Trophoblast cell (in vitro differentiated cells and primary cell): ENCODE measurements around the gene COL23A1.

ENCODE experiments used
- DNase-seq, 2 donors: peaks; one replicate each; pipeline ENCODE4 v3.0.0-alpha.2; 2016
- H2AFZ ChIP-seq: 2 replicates; pipeline ENCODE4 v1.6.1; 2013; ENCODE audit warnings: low read length, moderate library complexity, mild to moderate bottlenecking; ENCODE audit not compliant: insufficient read depth, poor library complexity
- H2AK5ac ChIP-seq: 2 replicates; pipeline ENCODE4 v1.6.1; 2013; ENCODE audit warnings: mild to moderate bottlenecking, low read length
- H2BK120ac ChIP-seq: 2 replicates; pipeline ENCODE4 v1.6.1; 2013; ENCODE audit warnings: low read length, mild to moderate bottlenecking, moderate library complexity; ENCODE audit not compliant: insufficient read depth, poor library complexity
- H2BK12ac ChIP-seq: 2 replicates; pipeline ENCODE4 v1.6.1; 2013; ENCODE audit warnings: mild to moderate bottlenecking, low read length, moderate library complexity
- H2BK5ac ChIP-seq: 2 replicates; pipeline ENCODE4 v1.6.1; 2013; ENCODE audit warnings: low read length, low read depth, moderate library complexity, mild to moderate bottlenecking; ENCODE audit not compliant: poor library complexity
- H3K14ac ChIP-seq: 2 replicates; pipeline ENCODE4 v1.6.1; 2013; ENCODE audit warnings: mild to moderate bottlenecking, low read length
- H3K18ac ChIP-seq: 2 replicates; pipeline ENCODE4 v1.6.1; 2013; ENCODE audit warnings: mild to moderate bottlenecking, low read length
- H3K23ac ChIP-seq: 2 replicates; pipeline ENCODE4 v1.6.1; 2013; ENCODE audit warnings: low read length
- H3K27ac ChIP-seq: 2 replicates; pipeline ENCODE4 v1.5.1; 2013; ENCODE audit warnings: low read depth, mild to moderate bottlenecking, inconsistent platforms, low read length, moderate library complexity
- H3K27me3 ChIP-seq: 2 replicates; pipeline ENCODE4 v1.6.1; 2013; ENCODE audit warnings: inconsistent platforms, mild to moderate bottlenecking, low read length, moderate library complexity; ENCODE audit not compliant: insufficient read depth
- H3K36me3 ChIP-seq, 2 experiments: 1 replicate in 1 of 2; 2 replicates in 1 of 2; pipeline ENCODE4 v1.6.1; 2013; ENCODE audit warnings: low read length in 2 of 2, mild to moderate bottlenecking in 2 of 2, moderate library complexity in 1 of 2; ENCODE audit not compliant: insufficient read depth in 2 of 2, control insufficient read depth in 1 of 2
- H3K4ac ChIP-seq: 2 replicates; pipeline ENCODE4 v1.6.1; 2013; ENCODE audit warnings: low read depth, mild to moderate bottlenecking, low read length, moderate library complexity
- H3K4me1 ChIP-seq, 2 experiments: 1 replicate in 1 of 2; 2 replicates in 1 of 2; pipeline ENCODE4 v1.6.1; 2013; ENCODE audit warnings: low read length in 2 of 2, mild to moderate bottlenecking in 2 of 2, moderate library complexity in 1 of 2; ENCODE audit not compliant: insufficient read depth in 2 of 2, control insufficient read depth in 1 of 2
- H3K4me2 ChIP-seq: 2 replicates; pipeline ENCODE4 v1.6.1; 2013; ENCODE audit warnings: inconsistent platforms, mild to moderate bottlenecking, low read length, moderate library complexity
- H3K4me3 ChIP-seq: 2 replicates; pipeline ENCODE4 v1.5.1; 2013; ENCODE audit warnings: mild to moderate bottlenecking, low read depth, low read length, inconsistent platforms
- H3K79me1 ChIP-seq: one replicate; pipeline ENCODE4 v1.6.1; 2013; ENCODE audit warnings: low read length
- H3K79me2 ChIP-seq: 2 replicates; pipeline ENCODE4 v1.6.1; 2013; ENCODE audit warnings: low read length, mild to moderate bottlenecking; ENCODE audit not compliant: control insufficient read depth, insufficient read depth, poor library complexity
- H3K9ac ChIP-seq: 2 replicates; pipeline ENCODE4 v1.6.1; 2013; ENCODE audit warnings: mild to moderate bottlenecking, low read length
- H3K9me3 ChIP-seq: 2 replicates; pipeline ENCODE4 v1.6.1; 2013; ENCODE audit warnings: low read depth, mild to moderate bottlenecking, control low read depth, inconsistent platforms, low read length; ENCODE audit not compliant: insufficient read depth
- H4K12ac ChIP-seq: 2 replicates; pipeline ENCODE4 v1.6.1; 2013; ENCODE audit warnings: low read depth, mild to moderate bottlenecking, low read length, moderate library complexity
- H4K8ac ChIP-seq: 2 replicates; pipeline ENCODE4 v1.6.1; 2013; ENCODE audit warnings: low read depth, mild to moderate bottlenecking, low read length, moderate library complexity
- H4K91ac ChIP-seq: one replicate; pipeline ENCODE4 v1.6.1; 2013; ENCODE audit warnings: low read depth, mild to moderate bottlenecking, low read length, moderate library complexity
- WGBS: extraction: QIAGEN DNeasy Blood & Tissue Kit; methylation state at CpG from one replicate; pipeline ENCODE4 v1.1.7; 2013; ENCODE audit warnings: missing lambda C conversion rate; ENCODE audit not compliant: insufficient read length, insufficient coverage; ENCODE audit errors: extremely low coverage; 5-methylcytosine and 5-hydroxymethylcytosine counted together

The COL23A1 gene

DNA sequence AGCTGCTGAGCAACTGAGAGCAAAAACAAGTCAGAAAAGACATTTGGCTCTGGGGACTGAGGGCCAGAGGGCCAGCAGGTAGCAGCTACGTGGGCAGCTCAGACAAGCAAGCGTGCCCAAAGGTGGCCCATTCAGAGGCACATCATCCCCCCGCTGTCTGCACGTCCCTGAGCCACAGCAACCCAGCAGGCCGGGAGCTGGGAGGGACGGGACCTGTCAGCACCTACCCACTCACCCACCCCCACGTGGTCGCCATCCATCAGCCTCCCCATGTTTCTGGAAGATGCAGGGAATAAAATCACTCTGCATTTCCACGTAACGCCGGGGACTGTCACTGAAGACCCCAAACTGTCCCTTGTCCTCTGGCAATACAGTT lies 167.8 kb downstream of the COL23A1 start:
- H3K27me3 ChIP-seq: no peaks in the 10 kb centered on the region
- H4K8ac ChIP-seq: no peak overlapping the region
- H3K4me3 ChIP-seq: no peak overlapping the region
- no CpG with 5 or more reads among the region's 11 CpGs for WGBS
- H3K79me1 ChIP-seq: no peaks in the 10 kb centered on the region
- H3K4ac ChIP-seq: no peak overlapping the region
- DNase-seq: no peak
- H3K79me2 ChIP-seq: no peaks in the 10 kb centered on the region
- H4K12ac ChIP-seq: no peak overlapping the region
- no peak overlapping the region for H2AK5ac ChIP-seq
- H3K4me1 ChIP-seq: peaks cover 6 to 9% of the 10 kb centered on the region in 2 experiments
- no peaks in the 10 kb centered on the region for H3K36me3 ChIP-seq
- H3K4me2 ChIP-seq: no peak overlapping the region
- no peak overlapping the region for H2AFZ ChIP-seq
- no peak overlapping the region for H3K27ac ChIP-seq
- no peak overlapping the region for H3K14ac ChIP-seq
- H2BK120ac ChIP-seq: no peak overlapping the region
- H2BK12ac ChIP-seq: no peak overlapping the region
- H2BK5ac ChIP-seq: no peak overlapping the region
- no peak overlapping the region for H3K18ac ChIP-seq
- H3K9ac ChIP-seq: no peak overlapping the region
- no peak overlapping the region for H3K23ac ChIP-seq
- no peak overlapping the region for H4K91ac ChIP-seq
- H3K9me3 ChIP-seq: no peaks in the 10 kb centered on the region

DNA sequence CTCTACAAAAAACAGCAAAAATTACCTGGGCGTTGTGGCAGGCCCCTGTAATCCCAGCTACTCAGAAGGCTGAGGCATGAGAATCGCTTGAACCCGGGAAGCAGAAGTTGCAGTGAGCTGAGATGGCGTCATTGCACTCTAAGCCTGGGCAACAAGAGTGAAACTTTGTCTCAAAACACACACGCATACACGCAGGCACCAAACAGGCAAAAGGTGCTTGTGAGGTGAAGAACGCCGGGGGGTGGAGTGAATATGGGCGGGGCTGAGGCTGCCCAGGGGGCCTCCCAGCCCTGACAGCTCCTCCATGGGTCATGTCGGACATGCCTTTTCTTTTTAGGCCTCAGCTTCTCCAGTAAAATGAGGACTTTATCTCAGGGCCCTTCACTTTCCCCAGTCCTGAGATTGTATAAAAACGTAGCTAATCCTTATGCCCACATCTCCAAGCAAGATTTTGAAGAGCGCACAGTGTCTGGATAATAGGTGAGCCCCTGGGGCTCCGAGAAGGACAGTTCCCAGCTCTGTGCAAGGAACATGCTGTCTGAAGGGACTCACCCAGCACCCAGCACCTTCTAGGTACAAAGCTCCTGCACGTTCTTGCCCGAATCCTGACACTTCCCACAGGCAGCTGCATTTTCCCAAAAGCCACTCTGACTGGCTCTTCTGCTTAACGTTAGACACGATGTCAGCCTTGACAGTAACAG lies 168.3 kb downstream of the COL23A1 start:
- Histone ChIP-seq H3K27ac (no peak overlapping the region), H3K4me3 (no peak overlapping the region), H4K91ac (no peak overlapping the region), H3K79me1 (no peaks in the 10 kb centered on the region), H2BK120ac (no peak overlapping the region), H3K27me3 (no peaks in the 10 kb centered on the region), H2BK5ac (no peak overlapping the region), H2AFZ (no peak overlapping the region), H2AK5ac (no peak overlapping the region), H2BK12ac (no peak overlapping the region), H4K12ac (no peak overlapping the region), H3K36me3 (no peaks in the 10 kb centered on the region), H3K18ac (no peak overlapping the region), H3K79me2 (no peaks in the 10 kb centered on the region), H3K14ac (no peak overlapping the region), H3K23ac (no peak overlapping the region), H3K4me1 (peaks cover 6 to 9% of the 10 kb centered on the region in 2 experiments), H3K9ac (no peak overlapping the region), H3K9me3 (no peaks in the 10 kb centered on the region), H3K4ac (no peak overlapping the region), H3K4me2 (no peak overlapping the region), H4K8ac (no peak overlapping the region)
- no peak for DNase-seq
- no CpG with 5 or more reads among the region's 17 CpGs for WGBS

DNA sequence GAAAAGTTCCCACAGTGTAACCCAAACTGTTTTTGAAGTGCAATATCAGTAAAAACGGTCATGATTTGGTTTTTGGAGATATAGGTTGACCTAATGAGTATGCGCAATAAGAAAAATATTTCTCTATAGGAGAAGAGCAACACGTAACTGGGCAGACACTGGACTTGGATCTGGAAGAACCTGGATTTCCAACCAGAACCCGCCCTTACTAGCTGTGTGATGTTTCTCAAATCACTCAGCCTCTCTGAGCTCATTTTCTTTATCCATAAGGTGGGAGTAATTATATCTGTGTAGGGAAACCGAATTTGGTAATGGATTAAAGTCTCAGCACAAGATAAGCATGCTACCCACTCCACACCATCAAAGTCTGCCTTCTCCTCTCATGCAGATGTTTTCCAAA lies 169.1 kb downstream of the COL23A1 start:
- H4K12ac ChIP-seq: no peak overlapping the region
- no peak overlapping the region for H2AFZ ChIP-seq
- H2BK5ac ChIP-seq: no peak overlapping the region
- no peaks in the 10 kb centered on the region for H3K79me1 ChIP-seq
- no peak overlapping the region for H3K14ac ChIP-seq
- no peaks in the 10 kb centered on the region for H3K36me3 ChIP-seq
- H3K4me1 ChIP-seq: peaks cover 6 to 9% of the 10 kb centered on the region in 2 experiments
- no peaks in the 10 kb centered on the region for H3K9me3 ChIP-seq
- H3K27me3 ChIP-seq: no peaks in the 10 kb centered on the region
- H3K27ac ChIP-seq: no peak overlapping the region
- no peak overlapping the region for H3K18ac ChIP-seq
- no peak overlapping the region for H2BK120ac ChIP-seq
- no peak for DNase-seq
- no peaks in the 10 kb centered on the region for H3K79me2 ChIP-seq
- H3K4ac ChIP-seq: no peak overlapping the region
- H4K91ac ChIP-seq: no peak overlapping the region
- H3K23ac ChIP-seq: no peak overlapping the region
- H4K8ac ChIP-seq: no peak overlapping the region
- H3K9ac ChIP-seq: no peak overlapping the region
- H2AK5ac ChIP-seq: no peak overlapping the region
- no CpG with 5 or more reads among the region's 5 CpGs for WGBS
- no peak overlapping the region for H3K4me3 ChIP-seq
- no peak overlapping the region for H3K4me2 ChIP-seq
- no peak overlapping the region for H2BK12ac ChIP-seq

DNA sequence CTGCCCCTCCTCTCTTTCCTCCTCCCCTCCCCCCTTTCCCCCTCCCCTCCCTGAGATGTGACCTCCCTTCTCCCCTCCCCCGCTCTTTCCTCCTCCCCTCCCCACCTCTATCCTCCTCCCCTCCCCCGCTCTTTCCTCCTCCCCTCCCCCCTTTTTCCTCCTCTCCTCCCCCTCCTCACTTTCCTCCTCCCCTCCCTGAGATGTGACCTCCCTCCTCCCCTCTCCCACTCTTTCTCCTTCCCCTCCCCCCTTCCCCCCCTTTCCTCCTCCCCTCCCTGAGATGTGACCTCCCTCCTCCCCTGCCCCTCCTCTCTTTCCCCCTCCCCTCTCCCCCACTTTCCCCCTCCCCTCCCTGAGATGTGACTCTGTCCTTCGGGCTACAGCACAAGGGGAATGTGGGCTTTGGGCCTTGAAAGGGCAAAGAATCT lies 169.8 kb downstream of the COL23A1 start:
- no peak overlapping the region for H2AK5ac ChIP-seq
- no peak overlapping the region for H3K18ac ChIP-seq
- no peak overlapping the region for H3K4ac ChIP-seq
- H3K4me2 ChIP-seq: no peak overlapping the region
- DNase-seq: no peak
- no peaks in the 10 kb centered on the region for H3K79me2 ChIP-seq
- no peak overlapping the region for H2BK120ac ChIP-seq
- no peaks in the 10 kb centered on the region for H3K36me3 ChIP-seq
- no peak overlapping the region for H3K23ac ChIP-seq
- no peak overlapping the region for H2AFZ ChIP-seq
- no peak overlapping the region for H4K8ac ChIP-seq
- H3K9ac ChIP-seq: no peak overlapping the region
- no peak overlapping the region for H3K4me3 ChIP-seq
- H2BK12ac ChIP-seq: no peak overlapping the region
- no peaks in the 10 kb centered on the region for H3K27me3 ChIP-seq
- no peaks in the 10 kb centered on the region for H3K79me1 ChIP-seq
- no peak overlapping the region for H2BK5ac ChIP-seq
- H3K4me1 ChIP-seq: peaks cover 6 to 9% of the 10 kb centered on the region in 2 experiments
- no peak overlapping the region for H4K91ac ChIP-seq
- WGBS: 79% methylated on average over 2 of the region's 3 CpGs
- no peak overlapping the region for H4K12ac ChIP-seq
- H3K14ac ChIP-seq: no peak overlapping the region
- no peak overlapping the region for H3K27ac ChIP-seq
- no peaks in the 10 kb centered on the region for H3K9me3 ChIP-seq
